HCT116 (cell line): ENCODE data around the gene RAP2C. TPM values are rescaled to one million over a fixed set of nuclear protein-coding genes. Genes with fewer than 3 reads are reported as not detected.

Source experiments
- ATAC-seq: fragments of 200-7000 bp; cut with Tn5 transposase; 2 replicates; pipeline ENCODE4 v1.9.1; 2020; ENCODE audit warnings: mild to moderate bottlenecking, moderate library complexity
- BruUV-seq: library from RNA; stranded (reverse); fragments of 400-500 nt; replicated peaks from 2 replicates; lab custom pipeline; 2021; lab: Mats Ljungman, UMichigan
- CTCF ChIA-PET: fragments of 300-600 bp; sonication (Branson Sonifier 250); formaldehyde crosslinking; loops from one replicate; lab custom pipeline; 2021; ENCODE audit warnings: antibody characterized with exemption; lab: Charles Lee
- POLR2A ChIA-PET: fragments of 300-600, 350-600 bp; sonication (Branson Sonifier 250); formaldehyde crosslinking; loops from one replicate; lab custom pipeline; 2021; ENCODE audit warnings: antibody characterized with exemption; lab: Charles Lee
- RAD21 ChIA-PET, 2 experiments: fragments of 300-600 bp; sonication (Branson Sonifier 250); formaldehyde crosslinking; loops; one replicate each; lab custom pipeline; 2023; ENCODE audit warnings: low total read pairs in 2 of 2; ENCODE audit not compliant: uncharacterized antibody in 2 of 2, unreplicated experiment in 2 of 2, low non-redundant PET in 1 of 2; lab: Charles Lee
- DNase-seq: peaks from one replicate; pipeline ENCODE4 v3.0.0-alpha.2; 2010; ENCODE audit warnings: low read depth, low spot score
- H2AFZ ChIP-seq: fragments of 200-600 bp; shearing (Covaris generic), sonication (generic); 2 replicates; pipeline ENCODE4 v1.6.1; 2017; ENCODE audit warnings: low read depth, mixed run types, mixed read lengths, antibody characterized with exemption, low read length; ENCODE audit not compliant: poor library complexity, severe bottlenecking
- H3K27ac ChIP-seq: 2 replicates; pipeline ENCODE4 v1.5.1; 2012; ENCODE audit warnings: low read depth, low read length
- H3K27me3 ChIP-seq: fragments of 200-600 bp; sonication (generic); 2 replicates; pipeline ENCODE4 v1.6.1; 2016; ENCODE audit warnings: mixed run types, low read length, mixed read lengths; ENCODE audit not compliant: insufficient read depth
- H3K36me3 ChIP-seq, 2 experiments: fragments of 200-500 bp in 1 of 2; fragments of 200-600 bp in 1 of 2; sonication (Bioruptor generic) in 1 of 2; sonication (generic) in 1 of 2; 2 replicates each; pipeline versions ENCODE4 v1.5.1 to v1.6.1; 2014 to 2016; ENCODE audit warnings: low read length in 2 of 2, inconsistent platforms in 1 of 2, mixed read lengths in 1 of 2, mixed run types in 1 of 2; ENCODE audit not compliant: insufficient read depth in 2 of 2, control insufficient read depth in 1 of 2
- H3K4me1 ChIP-seq, 2 experiments: fragments of 200-600 bp in 1 of 2; sonication (generic) in 1 of 2; 2 replicates each; pipeline versions ENCODE4 v1.5.1 to v1.6.1; 2012 to 2017; ENCODE audit warnings: low read length in 2 of 2, inconsistent platforms in 1 of 2, mild to moderate bottlenecking in 1 of 2, mixed read lengths in 1 of 2, mixed run types in 1 of 2, moderate library complexity in 1 of 2; ENCODE audit not compliant: insufficient read depth in 2 of 2, control insufficient read depth in 1 of 2
- H3K4me2 ChIP-seq: fragments of 200-600 bp; sonication (generic); 2 replicates; pipeline ENCODE4 v1.6.1; 2017; ENCODE audit warnings: mixed run types, low read length, mixed read lengths
- H3K4me3 ChIP-seq, 2 experiments: fragments of 200-600 bp in 1 of 2; sonication (generic) in 1 of 2; replicated peaks in 1 of 2; 2 replicates each; pipeline ENCODE4 v1.5.1; 2011 to 2016; ENCODE audit warnings: low read length in 2 of 2, control low read depth in 1 of 2, low read depth in 1 of 2, mild to moderate bottlenecking in 1 of 2, mixed read lengths in 1 of 2, mixed run types in 1 of 2
- H3K79me2 ChIP-seq: fragments of 200-600 bp; sonication (generic); 2 replicates; pipeline ENCODE4 v1.6.1; 2017; ENCODE audit warnings: mild to moderate bottlenecking, mixed run types, low read length, moderate library complexity, mixed read lengths; ENCODE audit not compliant: insufficient read depth
- H3K9ac ChIP-seq: fragments of 200-600 bp; sonication (generic); 2 replicates; pipeline ENCODE4 v1.6.1; 2016; ENCODE audit warnings: low read length, mixed read lengths
- H3K9me2 ChIP-seq: fragments of 200-600 bp; sonication (generic), shearing (Covaris generic); 2 replicates; pipeline ENCODE4 v1.6.1; 2017; ENCODE audit warnings: mixed run types, mild to moderate bottlenecking, moderate library complexity; ENCODE audit not compliant: insufficient read depth
- H3K9me3 ChIP-seq, 2 experiments: fragments of 200-500 bp in 1 of 2; fragments of 200-600 bp in 1 of 2; sonication (Bioruptor generic) in 1 of 2; sonication (generic) in 1 of 2; 2 replicates each; pipeline ENCODE4 v1.6.1; 2014 to 2017; ENCODE audit warnings: low read length in 2 of 2, mixed read lengths in 2 of 2, inconsistent platforms in 1 of 2, low read depth in 1 of 2, mild to moderate bottlenecking in 1 of 2, mixed run types in 1 of 2, moderate library complexity in 1 of 2; ENCODE audit not compliant: control insufficient read depth in 1 of 2, insufficient read depth in 1 of 2
- H4K20me1 ChIP-seq: fragments of 200-600 bp; sonication (generic), shearing (Covaris generic); 2 replicates; pipeline ENCODE4 v1.6.1; 2017; ENCODE audit warnings: mixed run types, mild to moderate bottlenecking, moderate library complexity; ENCODE audit not compliant: insufficient read depth
- CTCF ChIP-seq, 3 experiments: fragments of 200-600 bp in 1 of 3; sonication (generic) in 1 of 3; IDR thresholded peaks in 2 of 3; conservative IDR thresholded peaks in 1 of 3; 2 replicates each; pipeline ENCODE4 v1.5.1; 2012 to 2017; ENCODE audit warnings: low read depth in 2 of 3, low read length in 2 of 3, antibody characterized with exemption in 1 of 3, borderline replicate concordance in 1 of 3, control low read depth in 1 of 3, mild to moderate bottlenecking in 1 of 3, mixed read lengths in 1 of 3, mixed run types in 1 of 3, moderate library complexity in 1 of 3; ENCODE audit not compliant: insufficient read depth in 1 of 3
- ELF1 ChIP-seq: IDR thresholded peaks from 2 replicates; pipeline ENCODE4 v1.6.1; 2012; ENCODE audit warnings: low read depth, borderline replicate concordance
- EZH2phosphoT487 ChIP-seq: fragments of 200-600 bp; IDR thresholded peaks from 2 replicates; pipeline ENCODE4 v1.6.1; 2018; ENCODE audit warnings: antibody characterized with exemption, borderline replicate concordance
- SRF ChIP-seq: IDR thresholded peaks from 2 replicates; pipeline ENCODE4 v1.6.1; 2012; ENCODE audit warnings: low read depth
- intact Hi-C: fragments of 100-400 bp; cut with micrococcal nuclease; formaldehyde crosslinking; loops from 2 replicates; pipeline ENCODE4 v1.10.0; 2022
- total RNA-seq: library from RNA; stranded (reverse); gene quantifications from one replicate; pipeline ENCODE4 v1.2.1, GENCODE V29; 2021; ENCODE audit not compliant: unreplicated experiment

The RAP2C gene
- total RNA-seq, 1 experiment from 2014 or later = 19.9 TPM

- BruUV-seq = no TSS peak
- CTCF ChIA-PET = no interaction called here
- ATAC-seq = no peak
Measured at GRCh38 chrX:132199941-132200340, 19.3 kb downstream of the RAP2C start.

More at GRCh38 chrX:132199941-132200340, 19.3 kb downstream of the RAP2C start:
- ChIA-PET POLR2A (no interaction called here), RAD21 (no interaction called here)
- no peaks in the 10 kb centered on the region for H4K20me1 ChIP-seq
- H3K4me3 ChIP-seq = no peak overlapping the region
- no peak overlapping the region for H3K4me2 ChIP-seq
- H2AFZ ChIP-seq = no peak overlapping the region
- no peaks in the 10 kb centered on the region for H3K9me3 ChIP-seq
- H3K27ac ChIP-seq = no peak overlapping the region
- H3K9ac ChIP-seq = no peak overlapping the region
- no peak for TF ChIP-seq CTCF (IDR thresholded peaks at IDR 0.05 in 2 of 3, conservative IDR thresholded peaks at IDR 0.05 in 1 of 3; ENCODE audit: borderline replicate concordance in 1 of 3, insufficient read depth in 1 of 3, low read depth in 2 of 3, low read length in 2 of 3)
- no peak for TF ChIP-seq ELF1
- TF ChIP-seq EZH2phosphoT487 = no peak
- TF ChIP-seq SRF = no peak
- TF ChIP-seq, all 23 proteins: peak for 0
- Histone ChIP-seq H3K79me2 (no peaks in the 10 kb centered on the region), H3K4me1 (no peaks in the 10 kb centered on the region), H3K36me3 (no peaks in the 10 kb centered on the region), H3K9me2 (no peaks in the 10 kb centered on the region), H3K27me3 (no peaks in the 10 kb centered on the region)
- intact Hi-C loops = no loop called here
- DNase-seq = no peak
